K562 (cell line): ENCODE data around the gene GPR183.

Source experiments
- JUND ChIP-seq, 2 experiments: IDR thresholded peaks; 2 replicates in 1 of 2; 3 replicates in 1 of 2; pipeline ENCODE4 v1.6.1; 2011; ENCODE audit warnings: borderline replicate concordance in 2 of 2, low read depth in 2 of 2, low read length in 2 of 2, improper control_type of control experiment in 1 of 2, missing biosample characterization in 1 of 2, missing genetic modification characterization in 1 of 2, missing genetic modification reagents in 1 of 2
- ZNF584 ChIP-seq: fragments of 200-800 bp; sonication (Bioruptor generic); IDR thresholded peaks from 2 replicates; pipeline ENCODE4 v1.6.1; 2016; ENCODE audit warnings: low read depth, mild to moderate bottlenecking, missing genetic modification characterization, missing compliant biosample characterization

DNA sequence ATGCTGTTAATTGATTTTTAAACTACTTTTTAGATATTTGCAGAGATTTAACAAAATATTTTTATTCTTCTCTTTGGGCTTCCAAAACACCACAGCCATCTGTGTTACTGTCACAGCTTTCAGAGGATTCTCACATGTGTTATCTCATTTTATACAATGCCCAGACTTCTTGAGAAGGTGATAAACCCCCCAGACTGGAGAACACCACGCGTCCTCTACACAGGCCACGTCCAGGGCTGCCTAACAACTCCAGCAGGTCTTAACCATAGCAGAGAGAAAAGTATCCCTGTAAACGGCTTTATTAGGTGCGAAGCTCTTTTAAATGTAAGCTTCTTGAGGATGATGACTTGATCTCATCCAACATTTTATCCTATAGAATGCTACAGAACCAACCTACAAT is 2.0 kb downstream of the GPR183 start:
- no peak for TF ChIP-seq JUND (IDR thresholded peaks at IDR 0.05; ENCODE audit: borderline replicate concordance, low read depth, low read length)
- TF ChIP-seq JUND (tag; IDR thresholded peaks at IDR 0.05; ENCODE audit: borderline replicate concordance, low read depth, low read length): no peak
- no peak for TF ChIP-seq ZNF584 (CRISPR knock-in tag)
